GM19240 (cell line): ENCODE measurements around the gene OTUB1.
"Not testable (repeated sequence)": the region's sequence is repeated elsewhere in the genome, so short reads cannot be mapped to it uniquely, and the experiment has no call there.

ENCODE experiments used
- DNase-seq: peaks from one replicate; pipeline ENCODE4 v3.0.0; 2011; ENCODE audit warnings: low spot score; ENCODE audit not compliant: insufficient read length

Gene OTUB1

GRCh38 chr11:63986156-63986931 lies at the start of gene OTUB1:
Gene OTUB1, plus strand, starts transcription at chr11:63986438. Its CDS starts 19 bp downstream, at chr11:63986457.
- peak; percentile 94 for DNase-seq

GRCh38 chr11:63937713-63938478 lies 48.3 kb upstream of the OTUB1 start:
- no peak for DNase-seq

GRCh38 chr11:63938479-63939396 lies 47.5 kb upstream of the OTUB1 start, which contains the start of gene NAA40:
Gene NAA40, plus strand, starts transcription at chr11:63939002. Its CDS starts 95 bp downstream, at chr11:63939097.
- peak; percentile 98 for DNase-seq

- no peak for DNase-seq
Observed at GRCh38 chr11:63939397-63939891, 46.8 kb upstream of the OTUB1 start.

GRCh38 chr11:63940786-63941185 lies 45.5 kb upstream of the OTUB1 start:
- no peak for DNase-seq

- DNase-seq, result no peak
Observed at GRCh38 chr11:63941901-63942300, 44.3 kb upstream of the OTUB1 start.

- no peak for DNase-seq
Observed at GRCh38 chr11:63942803-63943202, 43.4 kb upstream of the OTUB1 start.

- no peak for DNase-seq
Observed at GRCh38 chr11:63944987-63945386, 41.3 kb upstream of the OTUB1 start.

GRCh38 chr11:63945477-63946163 lies 40.6 kb upstream of the OTUB1 start:
- no peak for DNase-seq

GRCh38 chr11:63951779-63952536 lies 34.3 kb upstream of the OTUB1 start:
- DNase-seq, result no peak

- no peak for DNase-seq
Observed at GRCh38 chr11:63952570-63952969, 33.7 kb upstream of the OTUB1 start.

GRCh38 chr11:63958008-63958407 lies 28.2 kb upstream of the OTUB1 start:
- DNase-seq, result no peak

- DNase-seq, result no peak
Observed at GRCh38 chr11:63961608-63962412, 24.4 kb upstream of the OTUB1 start.

- not testable (repeated sequence) for DNase-seq
Observed at GRCh38 chr11:63963895-63964294, 22.3 kb upstream of the OTUB1 start.

GRCh38 chr11:63966444-63966843 lies 19.8 kb upstream of the OTUB1 start:
- no peak for DNase-seq

GRCh38 chr11:63969461-63969860 lies 16.8 kb upstream of the OTUB1 start:
- DNase-seq, result no peak

- DNase-seq, result no peak
Observed at GRCh38 chr11:63970902-63971301, 15.3 kb upstream of the OTUB1 start.

- DNase-seq, result not testable (repeated sequence)
Observed at GRCh38 chr11:63973912-63974258, 12.4 kb upstream of the OTUB1 start.
